Measurements from ENCODE around the gene STK35.
"Not testable (repeated sequence)": the region's sequence is repeated elsewhere in the genome, so short reads cannot be mapped to it uniquely, and the experiment has no call there.

The STK35 gene

GRCh38 chr20:2163312-2163711 lies 61.7 kb downstream of the STK35 start:
- DNase-seq (ENCODE audit: low read depth), result no peak

GRCh38 chr20:2163757-2164156 lies 62.1 kb downstream of the STK35 start:
- DNase-seq (ENCODE audit: low read depth), result no peak

- DNase-seq (ENCODE audit: low read depth), result no peak
These were observed 62.8 kb downstream of the STK35 start for GRCh38 chr20:2164421-2164820.

- no peak for DNase-seq (ENCODE audit: low read depth)
These were observed 63.3 kb downstream of the STK35 start for GRCh38 chr20:2164966-2165365.

- DNase-seq (ENCODE audit: low read depth), result no peak
These were observed 64.2 kb downstream of the STK35 start for GRCh38 chr20:2165871-2166270.

GRCh38 chr20:2167112-2167511 lies 65.5 kb downstream of the STK35 start:
- no peak for DNase-seq (ENCODE audit: low read depth)

- DNase-seq (ENCODE audit: low read depth), result no peak
These were observed 67.3 kb downstream of the STK35 start for GRCh38 chr20:2168946-2169345.

GRCh38 chr20:2169456-2170088 lies 67.9 kb downstream of the STK35 start:
- no peak for DNase-seq (ENCODE audit: low read depth)

- DNase-seq (ENCODE audit: low read depth), result no peak
These were observed 68.8 kb downstream of the STK35 start for GRCh38 chr20:2170404-2170803.

GRCh38 chr20:2171266-2171790 lies 69.7 kb downstream of the STK35 start:
- DNase-seq (ENCODE audit: low read depth), result no peak

- DNase-seq (ENCODE audit: low read depth), result not testable (repeated sequence)
These were observed 70.2 kb downstream of the STK35 start for GRCh38 chr20:2171840-2172239.

- DNase-seq (ENCODE audit: low read depth), result peak; percentile 11
These were observed 70.9 kb downstream of the STK35 start for GRCh38 chr20:2172305-2173175.

DNA sequence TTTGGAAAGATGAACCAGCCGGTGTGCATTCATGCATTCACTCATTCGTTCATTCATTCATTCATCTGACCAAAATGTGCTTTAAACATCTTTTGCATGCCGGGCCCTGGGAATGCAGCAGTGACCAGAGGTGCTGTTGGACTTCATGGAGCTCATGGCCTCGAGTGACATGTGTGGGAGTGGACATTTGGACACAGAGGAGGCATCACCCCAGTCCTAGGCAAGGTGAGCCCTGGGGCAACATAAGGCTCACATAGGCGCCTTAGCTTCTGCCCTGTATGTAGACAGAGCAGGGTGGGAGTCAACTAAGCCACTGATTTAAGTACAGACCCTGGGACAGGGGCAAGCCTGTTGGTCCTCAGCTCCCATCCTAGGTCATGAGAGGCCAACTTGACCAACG lies 71.6 kb downstream of the STK35 start:
- no peak for DNase-seq (ENCODE audit: low read depth)

- DNase-seq (ENCODE audit: low read depth), result no peak
These were observed 72.4 kb downstream of the STK35 start for GRCh38 chr20:2174067-2174466.

DNA sequence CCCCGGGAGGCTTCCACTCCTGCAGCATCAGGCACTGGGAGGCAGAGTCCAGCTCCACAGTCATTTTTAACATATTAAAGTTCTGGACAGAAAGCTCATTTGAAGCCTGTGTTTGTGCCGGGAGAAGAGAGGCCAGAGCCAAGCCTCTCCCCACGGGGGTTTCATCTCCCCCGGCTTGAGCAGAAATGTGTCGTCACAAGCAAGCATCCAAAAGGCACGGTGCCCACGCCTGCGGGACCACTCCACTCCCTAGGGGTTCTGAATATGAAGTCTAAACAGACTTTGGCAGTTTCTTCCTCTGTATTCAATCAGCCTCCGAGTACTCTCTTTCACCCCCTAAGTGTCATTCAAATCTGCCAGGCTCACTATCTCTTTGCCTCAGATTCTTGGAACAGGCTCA lies 75.3 kb downstream of the STK35 start:
- no peak for DNase-seq (ENCODE audit: low read depth)

- DNase-seq (ENCODE audit: low read depth), result no peak
These were observed 76.9 kb downstream of the STK35 start for GRCh38 chr20:2178318-2179232.

DNA sequence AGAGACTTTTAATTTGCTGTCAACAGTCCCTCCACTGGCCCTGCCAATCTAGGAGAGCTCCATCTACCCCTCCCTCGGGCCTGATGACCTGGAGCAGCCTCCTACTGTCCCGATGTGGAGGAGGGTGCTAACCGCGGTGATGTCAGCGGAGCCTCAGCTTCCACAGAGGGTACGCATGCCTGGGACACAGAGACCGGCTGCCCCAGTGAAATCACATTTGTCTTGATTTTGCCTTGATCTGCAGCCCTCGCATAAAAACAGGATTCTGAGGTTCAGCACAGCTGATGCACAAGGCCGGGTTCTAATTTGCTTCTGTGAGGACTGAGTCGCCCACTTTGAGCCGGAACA lies 77.6 kb downstream of the STK35 start:
- no peak for DNase-seq (ENCODE audit: low read depth)

DNA sequence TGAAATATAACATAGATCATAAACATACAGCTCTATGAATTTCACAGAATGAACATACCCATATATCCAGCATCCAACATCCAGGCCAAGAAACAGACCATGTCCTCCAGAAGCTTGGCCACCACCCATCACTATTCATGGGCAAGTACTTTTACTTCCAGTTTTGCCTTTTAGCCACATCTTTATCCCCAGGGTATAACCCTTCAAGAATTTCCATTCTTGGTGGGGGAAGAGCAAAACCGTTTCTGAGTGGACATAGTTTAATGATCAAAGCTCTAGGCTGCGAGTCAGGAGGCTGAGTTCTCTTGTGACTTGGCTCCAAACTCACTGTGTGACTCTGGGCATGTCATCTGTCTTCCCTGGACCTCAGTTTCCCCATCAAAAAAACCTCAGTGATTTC lies 78.3 kb downstream of the STK35 start:
- no peak for DNase-seq (ENCODE audit: low read depth)

DNA sequence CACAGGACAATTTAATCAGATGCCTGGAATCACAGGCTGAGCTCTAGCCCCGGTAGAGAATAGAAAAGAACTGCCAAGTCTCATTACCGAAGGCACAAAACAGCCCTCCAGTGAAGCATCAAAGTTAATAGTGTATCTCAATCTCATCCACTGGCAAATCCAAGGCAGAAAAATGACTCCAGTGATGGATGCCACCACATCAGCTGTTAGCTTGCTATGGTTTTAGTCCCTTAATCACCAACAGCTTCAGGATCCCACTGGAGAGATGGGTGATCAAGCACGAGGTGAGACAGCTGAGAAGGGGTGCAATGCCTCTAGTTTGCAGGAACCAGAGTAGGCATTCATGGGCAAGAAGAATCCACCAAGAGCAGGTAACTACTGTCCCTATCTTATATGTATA lies 81.8 kb downstream of the STK35 start:
- DNase-seq (ENCODE audit: low read depth), result no peak

GRCh38 chr20:2184933-2185332 lies 83.3 kb downstream of the STK35 start:
- DNase-seq (ENCODE audit: low read depth), result not testable (repeated sequence)

- DNase-seq (ENCODE audit: low read depth), result no peak
These were observed 94.0 kb downstream of the STK35 start for GRCh38 chr20:2195614-2196013.

GRCh38 chr20:2197166-2197565 lies 95.5 kb downstream of the STK35 start:
- no peak for DNase-seq (ENCODE audit: low read depth)

Data from HS-27A (cell line).